ENCODE measurements around the gene SYT1.

The SYT1 gene

GRCh38 chr12:79301181-79301580 is 436.6 kb downstream of the SYT1 start:
- no peak for DNase-seq

- no peak for DNase-seq
Measured at GRCh38 chr12:79302162-79302814, 437.7 kb downstream of the SYT1 start.

- no peak for DNase-seq
Measured at GRCh38 chr12:79307340-79307739, 442.8 kb downstream of the SYT1 start.

GRCh38 chr12:79309039-79309438 is 444.5 kb downstream of the SYT1 start:
- no peak for DNase-seq

GRCh38 chr12:79317179-79317847 is 452.7 kb downstream of the SYT1 start:
- no peak for DNase-seq

GRCh38 chr12:79322905-79323304 is 458.3 kb downstream of the SYT1 start:
- no peak for DNase-seq

GRCh38 chr12:79324571-79324970 is 460.0 kb downstream of the SYT1 start:
- DNase-seq = no peak

- no peak for DNase-seq
Measured at GRCh38 chr12:79326222-79326621, 461.6 kb downstream of the SYT1 start.

- no peak for DNase-seq
Measured at GRCh38 chr12:79326663-79327062, 462.1 kb downstream of the SYT1 start.

- DNase-seq = no peak
Measured at GRCh38 chr12:79327465-79327864, 462.9 kb downstream of the SYT1 start.

- DNase-seq = no peak
Measured at GRCh38 chr12:79329933-79330332, 465.4 kb downstream of the SYT1 start.

- no peak for DNase-seq
Measured at GRCh38 chr12:79331870-79332269, 467.3 kb downstream of the SYT1 start.

GRCh38 chr12:79333144-79333543 is 468.6 kb downstream of the SYT1 start:
- DNase-seq = no peak

GRCh38 chr12:79337662-79338290 is 473.2 kb downstream of the SYT1 start:
- DNase-seq = no peak

GRCh38 chr12:79344855-79345847 is 480.6 kb downstream of the SYT1 start:
- DNase-seq = peak in 1 of 5 experiments; percentile 23

GRCh38 chr12:79347866-79348265 is 483.3 kb downstream of the SYT1 start:
- DNase-seq = no peak

- no peak for DNase-seq
Measured at GRCh38 chr12:79351251-79351650, 486.7 kb downstream of the SYT1 start.

- no peak for DNase-seq
Measured at GRCh38 chr12:79356216-79356615, 491.6 kb downstream of the SYT1 start.

- DNase-seq = no peak
Measured at GRCh38 chr12:79357048-79357447, 492.5 kb downstream of the SYT1 start.

GRCh38 chr12:79358716-79359300 is 494.2 kb downstream of the SYT1 start:
- no peak for DNase-seq

GRCh38 chr12:79360286-79360685 is 495.7 kb downstream of the SYT1 start:
- no peak for DNase-seq

- DNase-seq = no peak
Measured at GRCh38 chr12:79360936-79361335, 496.4 kb downstream of the SYT1 start.

GRCh38 chr12:79364197-79364596 is 499.6 kb downstream of the SYT1 start:
- DNase-seq = no peak

Data from T-helper 2 cell (primary cell).